Measurements from ENCODE around the gene SOX18. TPM values are rescaled to one million over a fixed set of nuclear protein-coding genes. Genes with fewer than 3 reads are reported as not detected.

SOX18 gene
- total and polyA plus RNA-seq, 2 of the 13 experiments (the other 11 are each of a cell fraction or from before 2014, with no cell fraction given): 1.6 to 1.9 TPM

DNA sequence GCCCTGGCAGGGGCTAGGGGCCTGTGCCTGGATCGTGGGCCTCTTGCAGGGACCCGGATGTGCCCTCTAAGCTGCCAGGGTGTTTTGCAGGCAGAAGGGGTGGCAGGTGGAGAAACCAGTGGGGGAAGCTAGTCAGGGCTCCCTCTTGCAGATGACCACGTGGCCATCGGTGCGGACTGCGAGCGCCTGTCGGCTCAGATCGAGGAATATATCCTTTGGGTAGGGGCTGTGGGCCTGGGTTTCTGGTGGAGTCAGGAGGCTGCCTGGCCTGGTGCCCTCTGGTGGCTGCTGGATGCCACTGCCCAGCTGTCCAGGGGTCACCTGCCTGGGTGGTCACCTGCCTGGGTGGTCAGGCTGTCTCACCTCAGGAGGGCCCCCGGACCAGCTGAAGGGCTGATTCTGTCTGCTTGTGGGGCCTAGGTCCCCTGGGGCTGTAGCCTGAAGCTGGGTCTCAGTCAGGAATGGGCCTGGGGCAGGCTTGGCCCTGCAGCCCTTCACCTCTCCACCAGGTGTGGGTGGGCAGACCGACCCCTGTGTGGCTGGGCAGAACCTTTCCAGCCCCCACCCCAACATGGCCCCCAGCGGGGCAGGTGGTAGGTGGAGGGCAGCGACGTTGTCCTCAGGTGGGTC, 20.3 kb upstream of the SOX18 start (continued):
- TF ChIP-seq ZFX (CRISPR knock-in tag; IDR thresholded peaks at IDR 0.05; ENCODE audit: low read depth) (peak; percentile 78; the same call in 1 of the 2 replicates), THAP11 (CRISPR knock-in tag; IDR thresholded peaks at IDR 0.05) (peak; percentile 66), ZNF430 (CRISPR knock-in tag; IDR thresholded peaks at IDR 0.05) (no peak), ZNF260 (CRISPR knock-in tag; IDR thresholded peaks at IDR 0.05; ENCODE audit: borderline replicate concordance, low read depth) (peak; percentile 31; the same call in 1 of the 2 replicates), STAG1 (CRISPR knock-in tag; IDR thresholded peaks at IDR 0.05) (peak; percentile 79), GATAD2A (CRISPR knock-in tag; IDR thresholded peaks at IDR 0.05) (peak; percentile 39), ZSCAN12 (CRISPR knock-in tag; IDR thresholded peaks at IDR 0.05) (no peak), GLI4 (CRISPR knock-in tag; IDR thresholded peaks at IDR 0.05; ENCODE audit: borderline replicate concordance) (no peak), YEATS2 (CRISPR knock-in tag; IDR thresholded peaks at IDR 0.05; ENCODE audit: borderline replicate concordance) (no peak), MXI1 (IDR thresholded peaks at IDR 0.05; ENCODE audit: borderline replicate concordance, low read depth, low read length) (no peak), ZNF331 (CRISPR knock-in tag; IDR thresholded peaks at IDR 0.05) (peak; percentile 66; the same call in 1 of the 2 replicates), NFKBIZ (CRISPR knock-in tag; IDR thresholded peaks at IDR 0.05) (no peak), NFYB (CRISPR knock-in tag; IDR thresholded peaks at IDR 0.05) (no peak), ZNF749 (CRISPR knock-in tag; IDR thresholded peaks at IDR 0.05; ENCODE audit: borderline replicate concordance) (no peak), SKI (IDR thresholded peaks at IDR 0.05; ENCODE audit: partially characterized antibody) (peak; percentile 9), ZNF383 (CRISPR knock-in tag; IDR thresholded peaks at IDR 0.05; ENCODE audit: borderline replicate concordance) (no peak), U2AF1 (optimal IDR thresholded peaks at IDR 0.05; ENCODE audit: low read depth, low read length) (peak; percentile 90), GFI1 (CRISPR knock-in tag; IDR thresholded peaks at IDR 0.05; ENCODE audit: borderline replicate concordance) (no peak), ZSCAN25 (CRISPR knock-in tag; IDR thresholded peaks at IDR 0.05) (no peak), TEAD3 (CRISPR knock-in tag; optimal IDR thresholded peaks at IDR 0.05; ENCODE audit: borderline replicate concordance) (peak; percentile 63), ZNF720 (CRISPR knock-in tag; IDR thresholded peaks at IDR 0.05) (peak; percentile 32; the same call in 1 of the 2 replicates), KAT2B (IDR thresholded peaks at IDR 0.05; ENCODE audit: borderline replicate concordance, low read depth, low read length) (no peak), GABPB1 (CRISPR knock-in tag; IDR thresholded peaks at IDR 0.05) (0 out of 2 replicates have a peak, but pooled peaks have one; percentile 34), PCBP1 (IDR thresholded peaks at IDR 0.05; ENCODE audit: borderline replicate concordance, low read depth, low read length) (peak; percentile 88), ZNF83 (CRISPR knock-in tag; IDR thresholded peaks at IDR 0.05; ENCODE audit: borderline replicate concordance) (no peak), ZFP82 (CRISPR knock-in tag; IDR thresholded peaks at IDR 0.05; ENCODE audit: borderline replicate concordance) (no peak), ZNF3 (CRISPR knock-in tag; IDR thresholded peaks at IDR 0.05) (no peak)
- TF ChIP-seq, protein P1, sequence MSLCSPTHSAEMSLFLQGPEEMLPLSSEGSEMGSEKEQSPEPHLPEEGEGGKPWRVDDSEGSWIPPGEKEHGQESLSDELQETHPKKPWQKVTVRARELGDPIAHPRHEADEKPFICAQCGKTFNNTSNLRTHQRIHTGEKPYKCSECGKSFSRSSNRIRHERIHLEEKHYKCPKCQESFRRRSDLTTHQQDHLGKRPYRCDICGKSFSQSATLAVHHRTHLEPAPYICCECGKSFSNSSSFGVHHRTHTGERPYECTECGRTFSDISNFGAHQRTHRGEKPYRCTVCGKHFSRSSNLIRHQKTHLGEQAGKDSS (CRISPR knock-in tag; IDR thresholded peaks at IDR 0.05; ENCODE audit: borderline replicate concordance, low read depth): no peak
- TF ChIP-seq, protein P2, sequence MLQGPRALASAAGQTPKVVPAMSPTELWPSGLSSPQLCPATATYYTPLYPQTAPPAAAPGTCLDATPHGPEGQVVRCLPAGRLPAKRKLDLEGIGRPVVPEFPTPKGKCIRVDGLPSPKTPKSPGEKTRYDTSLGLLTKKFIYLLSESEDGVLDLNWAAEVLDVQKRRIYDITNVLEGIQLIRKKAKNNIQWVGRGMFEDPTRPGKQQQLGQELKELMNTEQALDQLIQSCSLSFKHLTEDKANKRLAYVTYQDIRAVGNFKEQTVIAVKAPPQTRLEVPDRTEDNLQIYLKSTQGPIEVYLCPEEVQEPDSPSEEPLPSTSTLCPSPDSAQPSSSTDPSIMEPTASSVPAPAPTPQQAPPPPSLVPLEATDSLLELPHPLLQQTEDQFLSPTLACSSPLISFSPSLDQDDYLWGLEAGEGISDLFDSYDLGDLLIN (CRISPR knock-in tag; IDR thresholded peaks at IDR 0.05; ENCODE audit: borderline replicate concordance): 0 out of 2 replicates have a peak, but pooled peaks have one; percentile 44
- TF ChIP-seq, protein P3, sequence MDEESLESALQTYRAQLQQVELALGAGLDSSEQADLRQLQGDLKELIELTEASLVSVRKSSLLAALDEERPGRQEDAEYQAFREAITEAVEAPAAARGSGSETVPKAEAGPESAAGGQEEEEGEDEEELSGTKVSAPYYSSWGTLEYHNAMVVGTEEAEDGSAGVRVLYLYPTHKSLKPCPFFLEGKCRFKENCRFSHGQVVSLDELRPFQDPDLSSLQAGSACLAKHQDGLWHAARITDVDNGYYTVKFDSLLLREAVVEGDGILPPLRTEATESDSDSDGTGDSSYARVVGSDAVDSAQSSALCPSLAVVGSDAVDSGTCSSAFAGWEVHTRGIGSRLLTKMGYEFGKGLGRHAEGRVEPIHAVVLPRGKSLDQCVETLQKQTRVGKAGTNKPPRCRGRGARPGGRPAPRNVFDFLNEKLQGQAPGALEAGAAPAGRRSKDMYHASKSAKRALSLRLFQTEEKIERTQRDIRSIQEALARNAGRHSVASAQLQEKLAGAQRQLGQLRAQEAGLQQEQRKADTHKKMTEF (CRISPR knock-in tag; IDR thresholded peaks at IDR 0.05): peak; percentile 41; the same call in 1 of the 2 replicates

Measured in HepG2 (cell line).